ENCODE data around the gene POLN.
"Not testable (repeated sequence)": the region's sequence is repeated elsewhere in the genome, so short reads cannot be mapped to it uniquely, and the experiment has no call there.

The POLN gene

DNA sequence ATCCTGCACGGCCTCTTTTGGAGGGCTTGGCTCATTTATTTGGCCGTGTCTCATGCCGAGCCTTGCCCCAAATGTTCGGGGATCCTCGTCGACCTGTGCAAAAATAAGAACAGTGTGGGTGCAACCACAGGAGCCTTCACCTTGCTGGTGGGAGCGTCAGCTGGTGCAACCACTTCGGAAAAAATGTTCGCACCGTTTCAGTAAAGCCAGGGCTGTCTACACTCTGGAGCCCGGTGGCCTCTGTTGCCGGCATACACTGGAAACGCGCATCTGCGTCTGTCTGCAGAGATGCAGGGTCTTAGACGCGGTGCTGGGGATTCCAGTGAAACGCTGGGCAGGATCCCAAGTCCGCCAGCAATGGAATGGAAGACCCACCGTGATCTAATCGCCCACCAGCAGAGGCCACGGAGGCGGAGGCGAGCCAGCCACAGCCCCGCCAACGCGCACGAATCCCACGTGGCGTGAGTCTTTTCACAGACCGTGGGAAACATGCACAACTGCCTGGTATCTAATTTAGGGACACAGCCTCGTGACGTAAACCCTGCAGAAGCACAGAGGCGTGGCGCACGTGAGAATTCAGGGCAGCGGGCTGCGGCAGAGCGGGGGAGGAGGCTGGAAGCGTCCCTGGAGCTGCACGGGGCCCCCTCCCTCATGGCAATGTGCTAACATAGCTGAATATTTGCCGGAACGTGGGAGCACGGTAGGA is 33.8 kb upstream of the POLN start:
- DNase-seq (ENCODE audit: extremely low spot score): no peak
- TF ChIP-seq, protein P1, sequence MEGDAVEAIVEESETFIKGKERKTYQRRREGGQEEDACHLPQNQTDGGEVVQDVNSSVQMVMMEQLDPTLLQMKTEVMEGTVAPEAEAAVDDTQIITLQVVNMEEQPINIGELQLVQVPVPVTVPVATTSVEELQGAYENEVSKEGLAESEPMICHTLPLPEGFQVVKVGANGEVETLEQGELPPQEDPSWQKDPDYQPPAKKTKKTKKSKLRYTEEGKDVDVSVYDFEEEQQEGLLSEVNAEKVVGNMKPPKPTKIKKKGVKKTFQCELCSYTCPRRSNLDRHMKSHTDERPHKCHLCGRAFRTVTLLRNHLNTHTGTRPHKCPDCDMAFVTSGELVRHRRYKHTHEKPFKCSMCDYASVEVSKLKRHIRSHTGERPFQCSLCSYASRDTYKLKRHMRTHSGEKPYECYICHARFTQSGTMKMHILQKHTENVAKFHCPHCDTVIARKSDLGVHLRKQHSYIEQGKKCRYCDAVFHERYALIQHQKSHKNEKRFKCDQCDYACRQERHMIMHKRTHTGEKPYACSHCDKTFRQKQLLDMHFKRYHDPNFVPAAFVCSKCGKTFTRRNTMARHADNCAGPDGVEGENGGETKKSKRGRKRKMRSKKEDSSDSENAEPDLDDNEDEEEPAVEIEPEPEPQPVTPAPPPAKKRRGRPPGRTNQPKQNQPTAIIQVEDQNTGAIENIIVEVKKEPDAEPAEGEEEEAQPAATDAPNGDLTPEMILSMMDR (IDR thresholded peaks at IDR 0.05; ENCODE audit: control extremely low read depth, extremely low read depth, low read depth, missing control alignments): no peak
- CTCF ChIA-PET: no interaction called here
- POLR2A ChIA-PET: no interaction called here

DNA sequence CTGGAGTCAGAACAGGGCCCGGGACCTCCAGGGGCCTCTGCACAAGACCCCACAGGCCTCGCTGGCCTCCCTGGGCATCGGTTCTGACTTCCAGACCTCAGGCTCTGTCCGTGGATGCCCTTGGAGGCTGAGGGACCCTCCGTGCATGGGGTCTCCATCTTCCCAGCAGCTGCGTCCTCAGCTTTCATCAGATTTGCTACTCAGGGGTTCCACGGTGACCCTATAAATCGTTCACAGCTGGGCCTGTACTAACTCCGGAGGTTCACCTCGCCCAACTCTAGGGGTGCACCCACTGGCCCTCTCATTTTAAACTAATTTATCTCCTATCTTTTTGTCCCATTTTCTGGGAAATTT is 33.1 kb upstream of the POLN start:
- DNase-seq (ENCODE audit: extremely low spot score); POLR2A ChIA-PET; CTCF ChIA-PET: not testable (repeated sequence)

DNA sequence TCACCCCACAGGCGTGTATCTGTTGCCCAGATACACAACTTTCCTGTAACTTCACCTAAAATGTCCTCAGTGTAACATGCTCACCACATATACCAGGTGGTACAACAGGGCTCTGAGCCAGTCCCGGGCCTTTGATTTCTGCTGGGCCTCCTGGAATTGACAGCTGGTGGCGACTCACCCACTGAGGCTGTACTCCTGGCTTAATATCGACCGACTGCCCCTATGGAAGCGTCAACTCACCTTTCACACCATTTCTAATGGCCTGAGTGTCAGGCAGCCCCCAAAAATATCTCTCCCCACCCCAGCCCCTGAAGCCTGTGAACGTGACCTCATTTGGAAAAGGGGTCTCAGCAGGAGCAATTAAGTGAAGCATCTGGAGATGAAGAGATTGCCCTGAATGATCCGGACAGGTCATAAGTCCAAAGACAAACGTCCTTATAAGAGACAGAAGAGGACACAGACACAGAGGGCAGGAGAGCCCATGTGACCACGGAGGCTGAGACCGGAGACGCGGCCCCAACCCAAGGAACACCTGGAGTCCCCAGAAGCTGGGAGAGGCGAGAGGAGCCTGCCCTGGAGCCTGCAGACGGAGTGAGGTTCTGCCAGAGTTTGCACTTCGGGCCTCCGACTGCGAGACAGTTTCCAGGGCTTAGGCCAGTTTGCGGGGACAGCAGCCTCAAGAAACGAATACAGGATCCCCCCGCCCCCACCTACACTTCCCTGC is 32.6 kb upstream of the POLN start:
- POLR2A ChIA-PET: no interaction called here
- TF ChIP-seq, protein P1 (IDR thresholded peaks at IDR 0.05; ENCODE audit: control extremely low read depth, extremely low read depth, low read depth, missing control alignments): no peak
- CTCF ChIA-PET: no interaction called here
- no peak for DNase-seq (ENCODE audit: extremely low spot score)

DNA sequence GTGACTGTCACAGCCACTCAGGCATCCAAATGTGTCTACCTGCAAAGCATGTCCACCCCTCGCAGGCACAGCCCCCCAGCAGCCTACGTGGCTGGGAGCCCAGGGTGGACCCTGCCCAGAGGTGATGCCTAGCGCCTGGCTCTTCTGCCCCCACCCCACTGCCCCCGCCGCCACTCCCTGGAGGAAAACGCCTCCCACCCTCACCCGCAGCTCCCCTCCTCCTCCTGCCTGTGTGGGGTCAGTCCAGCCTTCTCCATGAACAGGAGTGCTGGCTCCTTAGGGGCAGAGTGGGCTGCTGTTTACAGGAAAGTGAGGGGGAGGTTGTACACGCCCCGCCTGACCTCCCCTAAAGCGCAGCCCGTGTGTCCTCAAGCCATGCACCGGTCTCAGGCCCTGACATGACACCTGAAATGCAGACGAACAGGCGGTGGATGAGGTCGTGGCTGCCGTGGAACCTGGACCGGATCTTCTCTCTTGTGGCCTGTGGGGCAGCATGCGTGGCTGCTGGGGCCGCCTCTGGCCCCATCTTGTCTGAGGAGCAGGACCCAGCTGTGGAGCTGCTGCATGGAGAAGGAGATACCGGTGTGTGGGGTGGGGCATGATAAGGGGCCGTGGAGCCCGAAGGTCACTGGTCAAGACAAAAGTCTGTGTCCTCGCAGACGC is 31.9 kb upstream of the POLN start:
- ChIA-PET POLR2A (no interaction called here), CTCF (no interaction called here)
- TF ChIP-seq, protein P1 (IDR thresholded peaks at IDR 0.05; ENCODE audit: control extremely low read depth, extremely low read depth, low read depth, missing control alignments): no peak
- DNase-seq (ENCODE audit: extremely low spot score): no peak

DNA sequence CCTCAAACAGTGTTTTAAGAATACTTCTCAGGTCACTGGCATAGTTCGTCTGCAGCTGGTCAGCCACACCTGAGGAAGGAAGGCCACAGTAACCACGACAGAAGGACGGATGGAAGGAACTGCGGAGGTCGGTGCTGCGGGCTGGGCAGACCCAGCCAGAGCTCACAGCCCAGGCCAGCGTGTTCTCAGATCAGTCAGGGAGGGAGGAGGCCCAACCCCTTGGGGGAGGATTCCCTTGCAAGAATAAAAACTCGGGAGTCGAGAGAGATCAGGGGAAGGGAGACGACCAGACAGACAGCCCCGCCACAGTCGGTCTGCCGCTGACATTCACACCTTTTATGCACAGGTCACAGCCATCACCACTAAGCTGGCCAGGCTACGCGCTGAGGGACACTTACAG is 31.3 kb upstream of the POLN start:
- TF ChIP-seq, protein P1 (IDR thresholded peaks at IDR 0.05; ENCODE audit: control extremely low read depth, extremely low read depth, low read depth, missing control alignments): no peak
- POLR2A ChIA-PET: no interaction called here
- CTCF ChIA-PET: no interaction called here
- no peak for DNase-seq (ENCODE audit: extremely low spot score)

DNA sequence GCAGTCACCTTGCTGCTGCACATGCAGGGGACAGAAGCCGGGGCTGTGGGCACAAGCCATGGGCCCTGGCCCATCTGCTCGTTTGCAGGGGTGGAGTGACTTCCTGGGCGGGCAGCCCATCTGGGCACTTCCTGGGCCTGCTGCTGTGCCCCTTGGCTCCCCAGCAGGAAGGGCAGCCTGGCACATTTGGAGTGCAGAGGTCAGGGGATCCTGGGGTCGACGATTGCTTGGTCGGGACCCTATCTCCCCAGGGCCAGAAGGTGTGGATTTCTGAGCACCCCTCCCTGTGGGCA is 30.9 kb upstream of the POLN start:
- TF ChIP-seq, protein P1 (IDR thresholded peaks at IDR 0.05; ENCODE audit: control extremely low read depth, extremely low read depth, low read depth, missing control alignments): no peak
- CTCF ChIA-PET: no interaction called here

More for the DNA sequence above, 30.9 kb upstream of the POLN start:
- POLR2A ChIA-PET: no interaction called here
- DNase-seq (ENCODE audit: extremely low spot score): no peak
